ENCODE measurements around the gene KCNK10.

Gene KCNK10

GRCh38 chr14:88323086-88323522 lies at the start of gene KCNK10:
KCNK10 (minus strand) TSS chr14:88323269; CDS start chr14:88322798, 471 bp downstream.
- Histone ChIP-seq H3K27me3 (ENCODE audit: insufficient read depth, low read depth) (no peaks in the 10 kb centered on the region), H3K27ac (no peak within 1 kb of the TSS), H3K36me3 (ENCODE audit: insufficient read depth) (no peaks in the 10 kb centered on the region), H2AFZ (ENCODE audit: low read depth) (no peak within 1 kb of the TSS), H3K79me2 (ENCODE audit: insufficient read depth, low read depth) (no peaks in the 10 kb centered on the region), H3K4me2 (no peak within 1 kb of the TSS), H3K4me1 (ENCODE audit: low read depth, poor library complexity, severe bottlenecking) (no peaks in the 10 kb centered on the region), H3K9ac (no peak within 1 kb of the TSS), H3K4me3 (IDR thresholded peaks at IDR 0.05; ENCODE audit: insufficient read depth, low read depth, low read length) (no peak within 1 kb of the TSS), H4K20me1 (ENCODE audit: insufficient read depth) (no peaks in the 10 kb centered on the region)
- TF ChIP-seq CTCF (conservative IDR thresholded peaks at IDR 0.05; ENCODE audit: low read depth, low read length): no peak

GRCh38 chr14:88369496-88369895 lies 46.4 kb upstream of the KCNK10 start:
- no peak for TF ChIP-seq CTCF (conservative IDR thresholded peaks at IDR 0.05; ENCODE audit: low read depth, low read length)
- H3K36me3 ChIP-seq (ENCODE audit: insufficient read depth): no peaks in the 10 kb centered on the region
- no peak overlapping the region for H3K27ac ChIP-seq
- no peak overlapping the region for H3K4me3 ChIP-seq (IDR thresholded peaks at IDR 0.05; ENCODE audit: insufficient read depth, low read depth, low read length)
- no peaks in the 10 kb centered on the region for H3K79me2 ChIP-seq (ENCODE audit: insufficient read depth, low read depth)
- H4K20me1 ChIP-seq (ENCODE audit: insufficient read depth): no peaks in the 10 kb centered on the region
- H3K9ac ChIP-seq: no peak overlapping the region
- no peaks in the 10 kb centered on the region for H3K27me3 ChIP-seq (ENCODE audit: insufficient read depth, low read depth)
- H2AFZ ChIP-seq (ENCODE audit: low read depth): no peak overlapping the region
- H3K4me1 ChIP-seq (ENCODE audit: low read depth, poor library complexity, severe bottlenecking): no peaks in the 10 kb centered on the region
- no peak overlapping the region for H3K4me2 ChIP-seq

- Histone ChIP-seq H3K9ac (no peak overlapping the region), H3K36me3 (ENCODE audit: insufficient read depth) (no peaks in the 10 kb centered on the region), H4K20me1 (ENCODE audit: insufficient read depth) (no peaks in the 10 kb centered on the region), H3K27me3 (ENCODE audit: insufficient read depth, low read depth) (no peaks in the 10 kb centered on the region), H3K4me1 (ENCODE audit: low read depth, poor library complexity, severe bottlenecking) (no peaks in the 10 kb centered on the region), H3K4me2 (no peak overlapping the region), H3K27ac (no peak overlapping the region), H3K79me2 (ENCODE audit: insufficient read depth, low read depth) (no peaks in the 10 kb centered on the region), H3K4me3 (IDR thresholded peaks at IDR 0.05; ENCODE audit: insufficient read depth, low read depth, low read length) (no peak overlapping the region), H2AFZ (ENCODE audit: low read depth) (no peak overlapping the region)
- no peak for TF ChIP-seq CTCF (conservative IDR thresholded peaks at IDR 0.05; ENCODE audit: low read depth, low read length)
These were observed 41.8 kb upstream of the KCNK10 start for GRCh38 chr14:88364710-88365413.

GRCh38 chr14:88363644-88364043 lies 40.6 kb upstream of the KCNK10 start:
- H3K4me3 ChIP-seq (IDR thresholded peaks at IDR 0.05; ENCODE audit: insufficient read depth, low read depth, low read length): no peak overlapping the region
- H3K9ac ChIP-seq: no peak overlapping the region
- no peaks in the 10 kb centered on the region for H3K36me3 ChIP-seq (ENCODE audit: insufficient read depth)
- no peaks in the 10 kb centered on the region for H4K20me1 ChIP-seq (ENCODE audit: insufficient read depth)
- no peak overlapping the region for H3K27ac ChIP-seq
- no peaks in the 10 kb centered on the region for H3K4me1 ChIP-seq (ENCODE audit: low read depth, poor library complexity, severe bottlenecking)
- no peak overlapping the region for H2AFZ ChIP-seq (ENCODE audit: low read depth)
- H3K4me2 ChIP-seq: no peak overlapping the region
- no peaks in the 10 kb centered on the region for H3K27me3 ChIP-seq (ENCODE audit: insufficient read depth, low read depth)
- no peak for TF ChIP-seq CTCF (conservative IDR thresholded peaks at IDR 0.05; ENCODE audit: low read depth, low read length)
- H3K79me2 ChIP-seq (ENCODE audit: insufficient read depth, low read depth): no peaks in the 10 kb centered on the region
